HG02938 (cell line): Measurements from ENCODE around the gene CHST2.
"Not testable (repeated sequence)": the region's sequence is repeated elsewhere in the genome, so short reads cannot be mapped to it uniquely, and the experiment has no call there.

Experiments
- ATAC-seq: cut with Tn5 transposase; IDR thresholded peaks from one replicate; pipeline ENCODE4 v1.9.1; 2021; ENCODE audit warnings: mild to moderate bottlenecking, moderate library complexity; ENCODE audit not compliant: unreplicated experiment

Gene CHST2, protein sequence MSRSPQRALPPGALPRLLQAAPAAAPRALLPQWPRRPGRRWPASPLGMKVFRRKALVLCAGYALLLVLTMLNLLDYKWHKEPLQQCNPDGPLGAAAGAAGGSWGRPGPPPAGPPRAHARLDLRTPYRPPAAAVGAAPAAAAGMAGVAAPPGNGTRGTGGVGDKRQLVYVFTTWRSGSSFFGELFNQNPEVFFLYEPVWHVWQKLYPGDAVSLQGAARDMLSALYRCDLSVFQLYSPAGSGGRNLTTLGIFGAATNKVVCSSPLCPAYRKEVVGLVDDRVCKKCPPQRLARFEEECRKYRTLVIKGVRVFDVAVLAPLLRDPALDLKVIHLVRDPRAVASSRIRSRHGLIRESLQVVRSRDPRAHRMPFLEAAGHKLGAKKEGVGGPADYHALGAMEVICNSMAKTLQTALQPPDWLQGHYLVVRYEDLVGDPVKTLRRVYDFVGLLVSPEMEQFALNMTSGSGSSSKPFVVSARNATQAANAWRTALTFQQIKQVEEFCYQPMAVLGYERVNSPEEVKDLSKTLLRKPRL

DNA sequence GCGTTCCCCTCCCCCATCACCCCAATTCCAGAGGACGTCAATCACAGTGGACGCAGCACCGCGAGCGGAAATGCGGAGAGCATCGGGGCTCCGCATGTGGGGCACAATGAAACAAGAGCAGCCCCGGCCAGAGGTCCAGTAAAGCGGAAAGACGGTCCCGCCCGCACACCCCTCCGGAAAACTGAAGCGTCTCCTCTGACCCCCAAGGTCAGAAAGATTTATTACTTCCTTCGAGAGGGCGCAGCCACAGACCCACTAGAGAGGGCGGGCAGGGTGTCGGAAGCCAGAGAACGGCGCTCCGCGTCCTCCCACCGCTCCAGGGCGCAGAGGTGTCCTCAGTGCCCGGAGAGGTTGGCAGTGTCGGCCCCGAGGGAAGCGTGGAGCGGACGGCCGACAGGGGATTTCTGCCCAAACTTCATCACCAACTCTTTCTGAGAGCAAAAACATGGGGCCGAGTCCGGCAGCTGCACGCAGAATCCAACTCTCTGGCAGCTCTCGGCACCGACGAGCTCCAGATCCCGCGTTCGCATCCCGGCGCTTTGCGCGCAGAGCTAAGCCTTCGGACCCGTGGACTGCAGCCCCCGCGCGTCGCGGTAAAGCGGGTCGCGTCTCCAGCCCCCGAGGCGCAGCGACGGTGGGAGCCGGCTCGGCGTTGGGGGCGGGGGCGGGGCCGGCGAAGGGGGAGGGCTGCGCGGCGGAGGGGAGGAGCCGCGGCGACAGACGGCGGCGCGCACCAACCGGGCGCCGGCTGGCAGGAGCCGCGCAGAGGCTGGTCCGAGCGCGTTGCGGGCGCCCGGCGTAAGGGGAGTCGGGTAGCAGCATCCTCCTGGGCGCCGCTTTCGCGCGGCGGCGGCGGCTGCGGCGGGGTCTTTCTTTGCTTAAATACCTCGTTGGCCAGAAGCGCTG lies at the start of gene CHST2:
TSS of gene CHST2 (plus strand) at position 763 of the 906 bp plus-strand sequence. CDS start 1,046 bp downstream, outside the sequence.
- peak; percentile 67 for ATAC-seq

DNA sequence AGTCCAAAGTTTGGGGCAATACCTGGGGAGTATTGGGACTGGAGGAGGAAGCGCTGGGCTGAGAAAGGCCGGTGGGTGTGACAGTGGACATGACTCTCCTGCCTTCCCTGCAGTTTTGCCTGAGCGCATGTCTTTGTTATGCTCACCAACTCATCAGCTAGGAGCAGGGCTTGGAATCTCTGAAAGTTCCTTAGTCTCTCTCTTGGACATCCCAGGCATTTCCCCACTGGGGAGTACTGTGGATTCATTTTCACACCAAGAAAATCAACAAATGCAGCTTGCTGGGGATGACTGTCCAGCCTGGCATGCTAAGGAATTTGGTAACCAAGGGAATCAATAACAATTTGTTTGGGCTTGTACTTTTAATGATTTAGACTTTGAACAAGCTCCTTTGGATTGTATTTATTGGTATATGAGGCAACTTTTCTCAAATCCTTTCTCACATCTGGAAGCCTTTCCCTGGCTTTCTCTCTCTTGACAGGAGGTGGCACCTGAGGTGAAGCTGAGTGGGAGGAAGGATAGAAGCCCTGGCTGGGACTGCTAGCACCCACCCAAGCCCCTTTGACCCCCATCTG lies 48.5 kb upstream of the CHST2 start:
- ATAC-seq = no peak

DNA sequence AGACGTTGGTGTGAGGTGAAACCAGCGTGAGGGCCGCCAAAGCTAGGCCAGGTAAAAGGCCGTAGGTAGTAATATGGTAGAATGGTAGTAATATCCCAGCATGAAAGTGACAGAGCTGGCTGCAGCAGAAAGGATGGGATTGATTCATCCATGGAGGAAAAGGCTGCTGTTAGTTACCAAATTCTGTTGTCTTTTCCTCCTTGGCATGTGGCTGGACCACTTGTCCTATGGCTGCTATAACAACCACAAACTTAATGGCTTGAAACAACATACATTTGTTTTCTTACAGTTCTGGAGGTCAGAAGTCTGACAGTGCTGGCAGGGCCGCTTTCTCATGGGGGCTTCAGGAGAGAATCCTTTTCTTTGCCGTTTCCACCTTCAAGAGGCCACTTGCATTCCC lies 47.8 kb upstream of the CHST2 start:
- no peak for ATAC-seq

DNA sequence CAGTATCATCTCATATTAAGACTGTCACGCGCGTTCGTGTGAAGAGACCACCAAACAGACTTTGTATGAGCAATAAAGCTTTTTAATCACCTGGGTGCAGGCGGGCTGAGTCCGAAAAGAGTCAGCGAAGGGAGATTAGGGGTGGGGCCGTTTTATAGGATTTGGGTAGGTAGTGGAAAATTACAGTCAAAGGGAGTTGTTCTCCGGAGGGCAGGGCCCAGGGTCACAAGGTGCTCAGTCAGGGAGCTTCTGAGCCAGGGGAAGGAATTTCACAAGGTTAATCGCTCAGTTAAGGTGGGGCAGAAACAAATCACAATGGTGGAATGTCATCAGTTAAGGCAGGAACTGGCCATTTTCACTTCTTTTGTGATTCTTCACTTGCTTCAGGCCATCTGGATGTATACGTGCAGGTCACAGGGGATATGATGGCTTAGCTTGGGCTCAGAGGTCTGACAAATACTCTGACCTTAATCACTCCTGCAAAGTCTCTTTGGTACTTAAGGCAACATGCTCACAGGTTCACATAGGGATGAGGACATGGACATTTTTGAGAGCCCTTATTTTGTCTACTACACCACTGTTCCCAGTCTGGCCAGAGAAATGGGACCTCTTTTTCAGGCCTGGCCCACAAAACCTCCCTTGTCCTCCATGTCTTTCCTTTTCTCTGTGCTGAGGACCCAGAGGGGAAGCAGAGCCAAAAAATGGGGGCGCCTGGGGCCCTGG lies 47.1 kb upstream of the CHST2 start:
- ATAC-seq = not testable (repeated sequence)

DNA sequence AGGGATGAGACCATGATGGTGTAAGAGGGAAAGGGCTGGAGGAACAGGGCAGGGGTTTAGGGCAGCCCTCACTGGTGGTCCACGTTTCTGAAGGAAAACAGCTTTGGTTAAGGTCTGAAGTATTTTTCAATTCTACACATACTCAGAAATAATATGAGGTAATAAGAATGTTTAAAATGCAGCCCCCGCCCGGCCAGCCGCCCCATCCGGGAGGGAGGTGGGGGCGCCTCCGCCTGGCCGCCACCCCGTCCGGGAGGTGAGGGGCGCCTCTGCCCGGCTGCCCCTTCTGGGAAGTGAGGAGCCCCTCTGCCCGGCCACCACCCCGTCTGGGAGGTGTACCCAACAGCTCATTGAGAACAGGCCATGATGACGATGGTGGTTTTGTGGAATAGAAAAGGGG lies 46.0 kb upstream of the CHST2 start:
- not testable (repeated sequence) for ATAC-seq

DNA sequence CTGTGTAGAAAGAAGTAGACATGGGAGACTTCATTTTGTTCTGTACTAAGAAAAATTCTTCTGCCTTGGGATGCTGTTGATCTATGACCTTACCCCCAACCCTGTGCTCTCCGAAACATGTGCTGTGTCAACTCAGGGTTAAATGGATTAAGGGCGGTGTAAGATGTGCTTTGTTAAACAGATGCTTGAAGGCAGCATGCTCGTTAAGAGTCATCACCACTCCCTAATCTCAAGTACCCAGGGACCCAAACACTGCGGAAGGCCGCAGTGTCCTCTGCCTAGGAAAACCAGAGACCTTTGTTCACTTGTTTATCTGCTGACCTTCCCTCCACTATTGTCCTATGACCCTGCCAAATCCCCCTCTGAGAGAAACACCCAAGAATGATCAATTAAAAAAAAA lies 45.6 kb upstream of the CHST2 start:
- not testable (repeated sequence) for ATAC-seq

DNA sequence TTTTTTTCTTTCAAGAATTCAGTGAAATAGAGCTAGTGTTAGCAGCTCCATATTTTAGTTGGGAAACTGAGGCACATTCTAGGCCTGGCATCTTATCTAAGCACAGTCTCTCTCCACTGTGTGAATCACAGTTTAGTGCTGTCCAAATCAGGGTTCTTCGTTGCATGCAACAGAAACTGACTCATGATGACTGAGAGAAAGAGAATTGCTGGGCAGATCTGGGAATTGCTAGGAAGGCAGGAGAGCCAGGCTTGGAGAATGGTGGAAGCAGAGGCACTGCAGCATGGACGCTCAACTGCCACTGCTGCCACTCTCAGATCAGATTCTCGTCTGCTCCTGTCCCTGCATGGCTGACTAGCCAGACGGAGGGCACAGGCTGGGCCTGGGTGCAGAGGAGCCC lies 40.7 kb upstream of the CHST2 start:
- ATAC-seq = no peak

DNA sequence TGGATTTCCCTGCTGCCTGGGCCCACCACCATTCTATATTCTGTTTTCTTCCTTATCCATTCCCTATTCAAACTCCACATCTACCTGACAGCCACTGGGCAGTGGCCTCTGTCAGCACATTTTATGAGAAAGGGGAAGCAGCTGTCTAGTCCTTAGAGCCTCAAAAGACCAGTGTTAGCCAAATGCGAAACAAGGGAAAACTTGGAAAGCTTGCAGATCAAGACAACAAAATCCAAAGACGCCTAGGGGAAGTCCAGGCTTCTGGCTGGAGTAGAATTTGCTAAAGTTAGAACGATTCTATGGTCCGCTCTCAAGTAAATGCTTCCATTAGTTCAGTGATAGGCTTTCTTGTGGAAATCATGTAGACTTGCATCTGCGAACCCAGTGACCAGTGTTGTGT lies 39.4 kb upstream of the CHST2 start:
- no peak for ATAC-seq

DNA sequence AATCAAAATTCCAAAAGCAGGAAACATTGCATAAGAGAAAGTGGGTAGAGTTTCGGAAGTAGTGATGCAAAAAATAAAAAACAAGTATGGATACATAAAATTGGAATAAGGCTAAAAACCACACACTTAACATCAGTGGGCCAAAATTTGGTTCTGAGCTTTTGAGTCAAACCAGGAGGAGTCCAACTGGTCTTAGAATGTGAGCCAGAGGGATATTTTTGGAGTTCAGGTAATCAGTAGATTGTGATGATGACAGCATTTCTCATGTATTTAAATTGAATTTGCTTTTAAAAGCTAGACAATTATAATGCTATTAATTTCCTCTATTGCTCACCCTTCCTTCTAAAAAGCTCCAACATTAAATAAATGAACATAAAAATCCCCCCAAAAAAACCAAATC lies 38.2 kb upstream of the CHST2 start:
- no peak for ATAC-seq

DNA sequence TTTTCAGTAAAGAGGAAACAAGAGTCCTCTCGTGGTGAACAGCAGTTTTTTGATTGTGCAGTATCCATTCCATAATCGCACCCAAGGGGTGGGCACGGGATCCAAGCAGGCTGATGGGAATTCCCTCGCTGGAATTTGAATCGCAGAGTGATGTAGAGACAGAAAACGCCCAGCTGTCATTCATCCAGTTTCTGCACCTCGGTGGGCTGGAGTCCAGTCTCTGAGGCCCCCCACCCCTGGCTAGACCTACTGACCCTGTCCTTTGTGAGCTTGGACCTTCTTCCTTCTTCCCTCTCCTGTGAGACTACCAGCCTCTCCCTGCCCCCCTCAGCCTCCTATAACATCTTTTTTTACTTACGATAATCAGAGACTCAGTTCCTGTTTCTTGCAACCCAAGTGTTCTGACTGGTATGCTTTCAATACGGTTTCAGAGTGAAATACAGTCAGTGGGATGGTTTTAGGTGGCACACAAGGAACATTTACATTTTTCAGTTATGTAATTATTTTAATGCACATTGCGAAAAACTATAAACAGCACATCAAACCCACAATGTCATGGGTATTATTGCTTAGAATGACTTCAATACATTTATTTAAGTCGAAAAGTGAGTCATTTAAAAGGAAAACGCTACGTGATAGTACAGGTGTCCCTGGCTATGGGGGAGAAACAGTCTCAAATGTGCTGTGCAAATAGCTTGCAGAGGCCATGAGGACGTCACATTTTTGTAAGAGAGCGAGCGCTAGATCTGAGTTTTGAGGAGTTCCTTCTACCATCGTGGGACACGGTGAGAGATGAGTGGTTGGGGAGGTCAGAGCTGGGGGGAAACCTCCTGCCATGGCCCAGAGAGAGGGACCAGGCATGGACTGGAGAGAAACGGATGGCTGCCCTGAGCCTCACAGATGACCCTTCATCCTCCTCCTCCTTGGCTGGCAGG lies 37.5 kb upstream of the CHST2 start:
- peak; percentile 79 for ATAC-seq

DNA sequence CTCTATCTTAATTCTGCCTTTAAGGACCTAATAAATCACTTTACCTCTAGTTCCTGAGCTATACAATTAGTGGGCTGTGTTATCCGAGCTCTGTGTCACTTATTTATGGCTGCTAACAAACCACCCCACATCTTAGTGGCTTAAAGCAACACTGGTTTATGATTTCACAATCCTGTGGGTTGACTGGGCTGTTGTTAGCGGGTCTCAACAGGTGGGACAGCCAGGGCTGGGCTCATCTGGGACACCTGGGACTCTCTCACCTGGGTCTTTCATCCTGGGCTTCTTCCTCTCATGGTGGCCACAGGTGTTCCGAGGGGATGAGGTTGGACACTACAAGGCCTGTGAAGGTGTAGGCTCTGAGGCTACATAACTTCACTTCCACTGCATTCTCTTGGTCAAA lies 35.8 kb upstream of the CHST2 start:
- ATAC-seq = no peak

DNA sequence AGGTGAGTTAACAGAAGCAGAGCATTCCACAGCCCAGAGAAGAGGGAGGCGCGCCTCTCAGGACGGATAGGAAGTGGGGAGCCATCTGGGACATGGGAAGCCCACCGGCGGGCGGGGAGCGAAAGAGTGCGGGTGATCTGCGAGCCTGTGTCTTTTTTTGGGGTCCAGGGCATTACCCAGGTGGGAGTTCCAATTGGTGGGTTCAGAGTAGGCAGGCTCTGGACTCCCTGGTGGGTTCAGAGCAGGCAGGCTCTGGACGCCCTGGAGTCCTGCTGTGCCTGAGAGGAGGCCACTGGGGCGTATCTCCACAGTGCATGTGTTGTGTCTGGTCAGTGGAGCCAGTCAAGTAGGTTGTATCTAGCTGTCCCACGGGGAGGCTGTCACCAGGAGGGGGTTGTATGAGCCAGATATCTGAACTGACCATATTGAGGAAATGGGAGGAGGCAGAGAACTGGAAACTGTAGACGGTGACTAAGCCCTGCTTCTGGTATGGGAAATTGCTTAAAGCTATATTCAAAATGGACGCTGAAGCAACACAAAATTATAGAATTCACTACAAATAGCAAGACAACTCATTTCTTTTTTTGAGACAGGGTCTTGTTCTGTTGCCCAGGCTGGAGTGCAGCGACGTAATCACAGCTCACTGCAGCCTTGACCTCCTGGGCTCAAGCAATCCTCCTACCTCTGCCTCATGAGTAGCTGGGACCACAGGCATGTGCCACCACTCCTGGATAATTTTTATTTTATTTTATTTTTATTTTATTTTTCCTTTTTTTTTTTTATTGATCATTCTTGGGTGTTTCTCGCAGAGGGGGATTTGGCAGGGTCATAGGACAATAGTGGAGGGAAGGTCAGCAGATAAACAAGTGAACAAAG lies 34.5 kb upstream of the CHST2 start:
- ATAC-seq = peak; percentile 46

DNA sequence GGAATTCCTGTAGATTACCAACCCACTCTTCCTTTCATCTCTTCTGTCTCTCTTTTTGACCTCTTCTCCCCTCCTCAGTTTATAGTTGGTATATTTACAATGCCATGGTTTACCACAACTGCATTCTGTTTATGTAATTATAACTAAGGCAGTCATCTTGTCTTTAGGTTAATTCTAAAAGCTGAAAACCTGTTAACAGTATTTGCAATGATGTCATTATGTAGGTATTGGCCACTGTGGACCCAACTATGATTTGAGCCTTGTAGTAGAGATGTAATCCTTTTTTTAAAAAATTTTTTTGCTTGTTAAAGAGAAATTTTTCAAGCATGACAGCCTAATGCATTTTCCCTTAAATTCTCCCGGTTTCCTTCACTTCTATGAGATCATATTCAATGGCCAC lies 30.7 kb upstream of the CHST2 start:
- no peak for ATAC-seq

DNA sequence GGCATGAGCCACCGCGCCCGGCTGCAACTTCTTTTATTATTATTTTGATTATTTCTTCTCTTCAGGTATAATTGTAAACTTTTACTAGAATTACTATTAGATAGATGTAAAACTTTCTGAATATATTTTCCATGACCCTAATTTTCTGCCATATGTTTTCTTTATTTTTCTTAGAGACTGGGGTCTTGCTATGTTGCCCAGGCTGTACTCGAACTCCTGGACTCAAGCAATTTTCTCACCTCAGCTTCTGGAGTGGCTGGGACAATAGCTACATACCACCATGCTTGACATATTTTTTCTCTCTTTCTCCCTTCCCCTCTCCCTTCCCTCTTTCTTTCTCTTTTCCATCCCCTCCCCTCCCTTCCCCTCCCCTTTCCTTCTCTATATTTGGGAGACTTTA lies 29.6 kb upstream of the CHST2 start:
- no peak for ATAC-seq

DNA sequence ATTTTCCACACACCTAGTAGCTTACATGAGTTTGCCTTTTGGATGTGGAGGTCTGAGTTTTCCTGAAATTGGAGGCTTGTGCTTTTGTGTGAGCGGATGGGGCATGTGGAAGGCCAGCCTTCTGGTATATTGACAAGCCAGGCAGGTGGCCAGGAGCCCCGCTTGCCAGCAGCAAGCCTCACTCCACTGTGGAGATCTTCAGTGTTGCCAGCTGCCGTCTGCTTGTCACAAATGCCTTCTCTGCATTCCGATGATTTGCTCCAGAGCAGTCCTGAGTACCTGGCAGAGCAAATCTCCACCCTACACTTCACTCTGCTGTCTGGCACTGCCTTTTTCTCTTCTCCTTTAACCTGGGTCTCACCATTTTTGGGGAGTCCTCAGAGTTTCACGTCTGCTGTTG lies 29.1 kb upstream of the CHST2 start:
- no peak for ATAC-seq

DNA sequence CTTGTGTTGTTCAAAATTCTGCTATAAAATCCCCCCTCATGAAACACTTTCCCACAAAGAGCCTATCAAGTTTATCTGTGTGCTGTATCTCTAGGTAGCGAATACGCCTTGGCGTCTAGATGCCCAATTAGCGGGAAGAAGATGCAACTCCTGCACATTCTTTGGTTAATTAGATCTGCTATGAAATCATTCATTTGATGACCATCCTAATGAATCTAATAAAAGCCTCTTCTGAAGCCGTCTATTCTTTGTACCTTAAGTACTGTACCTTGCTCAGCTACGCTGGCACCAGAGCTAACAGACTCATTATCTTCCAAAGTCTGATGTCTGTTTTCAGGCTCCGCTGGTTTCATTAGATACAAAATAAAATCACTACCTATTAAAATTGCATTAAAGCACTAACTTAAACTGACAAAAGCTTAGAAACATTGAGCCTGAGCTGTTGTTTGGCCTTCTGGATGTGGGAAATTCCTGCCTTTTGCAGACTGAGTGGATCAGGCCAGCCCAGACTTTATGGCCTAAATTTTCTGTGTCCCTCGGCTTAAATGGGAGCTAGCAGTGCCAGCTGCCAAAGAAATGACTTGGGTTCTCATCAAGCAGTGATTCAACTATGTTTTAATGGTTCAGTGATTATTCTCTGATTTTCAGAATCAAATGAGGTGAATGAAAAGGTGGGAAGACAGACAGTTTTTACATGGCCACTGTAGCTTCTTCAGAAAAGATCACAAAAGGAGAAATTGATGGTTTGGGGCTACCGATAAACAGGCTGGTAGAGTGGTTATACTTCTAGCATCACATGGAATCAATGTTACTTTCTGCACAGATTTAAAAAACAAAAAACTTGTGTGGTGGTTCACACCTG lies 28.4 kb upstream of the CHST2 start:
- no peak for ATAC-seq

DNA sequence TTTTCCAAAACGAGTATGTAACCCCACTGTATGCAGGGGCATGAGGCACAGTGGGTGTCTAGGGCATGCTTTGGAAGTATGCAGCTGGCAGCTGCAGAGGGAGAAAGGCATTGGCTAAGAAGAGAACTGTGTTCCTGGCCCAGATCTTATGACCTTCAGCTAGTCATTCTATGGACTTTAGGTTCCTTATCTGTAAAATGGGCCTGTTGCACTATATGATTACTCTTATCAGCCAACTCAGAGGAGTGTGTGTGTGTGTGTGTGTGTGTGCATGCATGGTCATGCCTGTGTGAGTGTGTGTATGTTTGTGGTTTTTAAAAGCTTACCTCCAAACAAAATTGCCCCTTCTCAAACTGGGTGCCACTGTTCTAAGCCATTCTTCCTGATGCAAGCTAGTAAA lies 27.4 kb upstream of the CHST2 start:
- ATAC-seq = no peak

DNA sequence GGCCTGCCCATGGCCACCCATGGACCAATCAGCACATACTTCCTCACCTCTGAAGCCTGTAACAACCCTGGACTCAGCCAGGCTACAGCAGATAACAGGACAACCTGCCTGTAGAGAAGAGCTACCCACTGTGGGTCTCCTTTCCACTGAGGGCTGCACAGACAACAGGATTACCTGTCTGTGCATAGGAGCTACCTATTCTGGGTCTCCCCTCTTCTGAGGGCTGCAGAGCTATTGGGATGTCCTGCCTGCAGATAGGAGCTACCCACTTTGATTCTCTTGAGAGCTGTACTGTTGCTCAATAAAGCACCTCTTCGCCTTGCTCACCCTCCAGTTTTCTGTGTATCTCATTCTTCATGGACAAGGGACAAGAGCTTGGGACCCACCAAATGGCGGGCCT lies 23.8 kb upstream of the CHST2 start:
- no peak for ATAC-seq
